Measurements from ENCODE around the gene TMEM141.

DNA sequence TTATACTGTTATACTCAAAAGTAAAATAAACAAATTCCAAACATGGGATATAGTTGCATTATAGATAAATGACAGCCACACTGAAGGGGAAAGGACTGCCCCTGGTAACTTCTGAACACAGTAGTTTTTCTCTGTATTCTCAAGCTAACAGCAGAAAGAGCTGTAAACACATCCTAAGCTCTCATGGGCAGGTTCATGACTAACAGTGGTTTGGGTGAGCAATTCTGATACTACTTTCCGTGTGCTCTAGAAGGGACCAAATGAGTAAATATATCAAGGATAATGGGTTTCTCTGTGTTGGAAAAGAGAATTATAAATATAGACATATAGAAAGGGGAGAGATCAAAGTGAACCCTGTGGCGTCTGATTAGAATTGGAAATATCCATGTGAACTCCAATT, 40.6 kb upstream of the TMEM141 start:
- TF ChIP-seq TARDBP (IDR thresholded peaks at IDR 0.05) (no peak), SP1 (IDR thresholded peaks at IDR 0.05) (no peak), ARNT (IDR thresholded peaks at IDR 0.05) (no peak), SUZ12 (IDR thresholded peaks at IDR 0.05) (no peak), BHLHE40 (IDR thresholded peaks at IDR 0.05; ENCODE audit: borderline replicate concordance) (no peak), NFRKB (IDR thresholded peaks at IDR 0.05) (no peak), FOXM1 (IDR thresholded peaks at IDR 0.05; ENCODE audit: borderline replicate concordance) (no peak), ZNF384 (IDR thresholded peaks at IDR 0.05) (no peak), HDGF (IDR thresholded peaks at IDR 0.05; ENCODE audit: borderline replicate concordance) (no peak), CTBP1 (IDR thresholded peaks at IDR 0.05; ENCODE audit: borderline replicate concordance) (no peak)
- TF ChIP-seq, protein P1, sequence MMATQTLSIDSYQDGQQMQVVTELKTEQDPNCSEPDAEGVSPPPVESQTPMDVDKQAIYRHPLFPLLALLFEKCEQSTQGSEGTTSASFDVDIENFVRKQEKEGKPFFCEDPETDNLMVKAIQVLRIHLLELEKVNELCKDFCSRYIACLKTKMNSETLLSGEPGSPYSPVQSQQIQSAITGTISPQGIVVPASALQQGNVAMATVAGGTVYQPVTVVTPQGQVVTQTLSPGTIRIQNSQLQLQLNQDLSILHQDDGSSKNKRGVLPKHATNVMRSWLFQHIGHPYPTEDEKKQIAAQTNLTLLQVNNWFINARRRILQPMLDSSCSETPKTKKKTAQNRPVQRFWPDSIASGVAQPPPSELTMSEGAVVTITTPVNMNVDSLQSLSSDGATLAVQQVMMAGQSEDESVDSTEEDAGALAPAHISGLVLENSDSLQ (IDR thresholded peaks at IDR 0.05) = no peak
